ENCODE results near the gene DIABLO.
"Not testable (repeated sequence)": the region's sequence is repeated elsewhere in the genome, so short reads cannot be mapped to it uniquely, and the experiment has no call there.

DIABLO gene
- 41.4 to 51.4 (median 45.6) reads per million in 3 donors for total RNA-seq

GRCh38 chr12:122225683-122226365 is at the start of gene DIABLO:
Gene DIABLO (minus strand): TSS chr12:122226052. CDS start chr12:122226014, 38 bp downstream.
- Histone ChIP-seq H3K4me3 (ENCODE audit: insufficient read depth, low read depth, low read length, poor library complexity, severe bottlenecking) (peak within 1 kb of the TSS; percentile 100), H3K36me3 (ENCODE audit: control insufficient read depth, insufficient read depth, low read length) (peaks cover 30% of the 10 kb centered on the region), H3K27me3 (replicated peaks; ENCODE audit: control insufficient read depth, insufficient read depth, low read length, poor library complexity, severe bottlenecking) (no peaks in the 10 kb centered on the region), H3K4me1 (ENCODE audit: control insufficient read depth, insufficient read depth, low read length, poor library complexity, severe bottlenecking) (peaks cover 23% of the 10 kb centered on the region), H3K9me3 (ENCODE audit: control insufficient read depth, low read length) (no peaks in the 10 kb centered on the region), H3K27ac (ENCODE audit: insufficient read depth, low read length, poor library complexity, severe bottlenecking) (peak within 1 kb of the TSS; percentile 98)
- peak; percentile 100 for DNase-seq

- Histone ChIP-seq H3K27me3 (replicated peaks; ENCODE audit: control insufficient read depth, insufficient read depth, low read length, poor library complexity, severe bottlenecking) (no peaks in the 10 kb centered on the region), H3K9me3 (ENCODE audit: control insufficient read depth, low read length) (no peaks in the 10 kb centered on the region), H3K36me3 (ENCODE audit: control insufficient read depth, insufficient read depth, low read length) (peaks cover 24% of the 10 kb centered on the region), H3K4me3 (ENCODE audit: insufficient read depth, low read depth, low read length, poor library complexity, severe bottlenecking) (no peak overlapping the region), H3K4me1 (ENCODE audit: control insufficient read depth, insufficient read depth, low read length, poor library complexity, severe bottlenecking) (no peaks in the 10 kb centered on the region), H3K27ac (ENCODE audit: insufficient read depth, low read length, poor library complexity, severe bottlenecking) (no peak overlapping the region)
- DNase-seq: no peak
These were observed 49.6 kb upstream of the DIABLO start for GRCh38 chr12:122275459-122275858.

- H3K27me3 ChIP-seq (replicated peaks; ENCODE audit: control insufficient read depth, insufficient read depth, low read length, poor library complexity, severe bottlenecking): no peaks in the 10 kb centered on the region
- peak within 1 kb of the TSS; percentile 96 for H3K27ac ChIP-seq (ENCODE audit: insufficient read depth, low read length, poor library complexity, severe bottlenecking)
- DNase-seq: peak; percentile 86 to 91 (median 87)
These were observed 40.5 kb upstream of the DIABLO start, which contains the start of gene VPS33A for GRCh38 chr12:122266230-122266901. Gene VPS33A (minus strand): TSS chr12:122266494. CDS start chr12:122266408, 86 bp downstream.

GRCh38 chr12:122265886-122266229 is 40.0 kb upstream of the DIABLO start:
- H3K9me3 ChIP-seq (ENCODE audit: control insufficient read depth, low read length): no peaks in the 10 kb centered on the region
- peaks cover 6% of the 10 kb centered on the region for H3K4me1 ChIP-seq (ENCODE audit: control insufficient read depth, insufficient read depth, low read length, poor library complexity, severe bottlenecking)
- DNase-seq: no peak
- H3K4me3 ChIP-seq (ENCODE audit: insufficient read depth, low read depth, low read length, poor library complexity, severe bottlenecking): peak overlapping the region; percentile 81
- H3K27ac ChIP-seq (ENCODE audit: insufficient read depth, low read length, poor library complexity, severe bottlenecking): peak overlapping the region; percentile 96
- no peaks in the 10 kb centered on the region for H3K27me3 ChIP-seq (replicated peaks; ENCODE audit: control insufficient read depth, insufficient read depth, low read length, poor library complexity, severe bottlenecking)
- peaks cover 17% of the 10 kb centered on the region for H3K36me3 ChIP-seq (ENCODE audit: control insufficient read depth, insufficient read depth, low read length)

More at GRCh38 chr12:122266230-122266901, 40.5 kb upstream of the DIABLO start, which contains the start of gene VPS33A:
- peak within 1 kb of the TSS; percentile 81 for H3K4me3 ChIP-seq (ENCODE audit: insufficient read depth, low read depth, low read length, poor library complexity, severe bottlenecking)
- no peaks in the 10 kb centered on the region for H3K9me3 ChIP-seq (ENCODE audit: control insufficient read depth, low read length)
- peaks cover 12% of the 10 kb centered on the region for H3K36me3 ChIP-seq (ENCODE audit: control insufficient read depth, insufficient read depth, low read length)
- H3K4me1 ChIP-seq (ENCODE audit: control insufficient read depth, insufficient read depth, low read length, poor library complexity, severe bottlenecking): peaks cover 6% of the 10 kb centered on the region

- Histone ChIP-seq H3K9me3 (ENCODE audit: control insufficient read depth, low read length) (no peaks in the 10 kb centered on the region), H3K4me3 (ENCODE audit: insufficient read depth, low read depth, low read length, poor library complexity, severe bottlenecking) (peak overlapping the region; percentile 81), H3K27ac (ENCODE audit: insufficient read depth, low read length, poor library complexity, severe bottlenecking) (peak overlapping the region; percentile 96), H3K27me3 (replicated peaks; ENCODE audit: control insufficient read depth, insufficient read depth, low read length, poor library complexity, severe bottlenecking) (no peaks in the 10 kb centered on the region), H3K4me1 (ENCODE audit: control insufficient read depth, insufficient read depth, low read length, poor library complexity, severe bottlenecking) (peaks cover 6% of the 10 kb centered on the region), H3K36me3 (ENCODE audit: control insufficient read depth, insufficient read depth, low read length) (peaks cover 18% of the 10 kb centered on the region)
- DNase-seq: peak in 1 of 3 donors; percentile 4
These were observed 39.6 kb upstream of the DIABLO start for GRCh38 chr12:122265476-122265875.

- not testable (repeated sequence) for H3K4me1 ChIP-seq (ENCODE audit: control insufficient read depth, insufficient read depth, low read length, poor library complexity, severe bottlenecking); H3K27ac ChIP-seq (ENCODE audit: insufficient read depth, low read length, poor library complexity, severe bottlenecking); H3K9me3 ChIP-seq (ENCODE audit: control insufficient read depth, low read length); H3K27me3 ChIP-seq (replicated peaks; ENCODE audit: control insufficient read depth, insufficient read depth, low read length, poor library complexity, severe bottlenecking); DNase-seq; H3K4me3 ChIP-seq (ENCODE audit: insufficient read depth, low read depth, low read length, poor library complexity, severe bottlenecking)
- peaks cover 54% of the 10 kb centered on the region for H3K36me3 ChIP-seq (ENCODE audit: control insufficient read depth, insufficient read depth, low read length)
These were observed 34.9 kb upstream of the DIABLO start for GRCh38 chr12:122260735-122261134.

- H3K27me3 ChIP-seq (replicated peaks; ENCODE audit: control insufficient read depth, insufficient read depth, low read length, poor library complexity, severe bottlenecking); H3K27ac ChIP-seq (ENCODE audit: insufficient read depth, low read length, poor library complexity, severe bottlenecking); H3K9me3 ChIP-seq (ENCODE audit: control insufficient read depth, low read length); H3K4me1 ChIP-seq (ENCODE audit: control insufficient read depth, insufficient read depth, low read length, poor library complexity, severe bottlenecking); DNase-seq; H3K4me3 ChIP-seq (ENCODE audit: insufficient read depth, low read depth, low read length, poor library complexity, severe bottlenecking): not testable (repeated sequence)
- H3K36me3 ChIP-seq (ENCODE audit: control insufficient read depth, insufficient read depth, low read length): peaks cover 54% of the 10 kb centered on the region
These were observed 33.1 kb upstream of the DIABLO start for GRCh38 chr12:122258939-122259338.

- not testable (repeated sequence) for H3K4me3 ChIP-seq (ENCODE audit: insufficient read depth, low read depth, low read length, poor library complexity, severe bottlenecking); H3K4me1 ChIP-seq (ENCODE audit: control insufficient read depth, insufficient read depth, low read length, poor library complexity, severe bottlenecking); H3K27ac ChIP-seq (ENCODE audit: insufficient read depth, low read length, poor library complexity, severe bottlenecking); H3K27me3 ChIP-seq (replicated peaks; ENCODE audit: control insufficient read depth, insufficient read depth, low read length, poor library complexity, severe bottlenecking); H3K9me3 ChIP-seq (ENCODE audit: control insufficient read depth, low read length); DNase-seq
- peaks cover 49% of the 10 kb centered on the region for H3K36me3 ChIP-seq (ENCODE audit: control insufficient read depth, insufficient read depth, low read length)
These were observed 32.6 kb upstream of the DIABLO start for GRCh38 chr12:122258462-122258861.

GRCh38 chr12:122250536-122250935 is 24.7 kb upstream of the DIABLO start:
- Histone ChIP-seq H3K4me3 (ENCODE audit: insufficient read depth, low read depth, low read length, poor library complexity, severe bottlenecking) (no peak overlapping the region), H3K4me1 (ENCODE audit: control insufficient read depth, insufficient read depth, low read length, poor library complexity, severe bottlenecking) (peaks cover 5% of the 10 kb centered on the region), H3K27me3 (replicated peaks; ENCODE audit: control insufficient read depth, insufficient read depth, low read length, poor library complexity, severe bottlenecking) (no peaks in the 10 kb centered on the region), H3K27ac (ENCODE audit: insufficient read depth, low read length, poor library complexity, severe bottlenecking) (no peak overlapping the region), H3K36me3 (ENCODE audit: control insufficient read depth, insufficient read depth, low read length) (peaks cover 36% of the 10 kb centered on the region), H3K9me3 (ENCODE audit: control insufficient read depth, low read length) (no peaks in the 10 kb centered on the region)
- DNase-seq: no peak

- H3K4me3 ChIP-seq (ENCODE audit: insufficient read depth, low read depth, low read length, poor library complexity, severe bottlenecking): no peak overlapping the region
- H3K9me3 ChIP-seq (ENCODE audit: control insufficient read depth, low read length): no peaks in the 10 kb centered on the region
- H3K4me1 ChIP-seq (ENCODE audit: control insufficient read depth, insufficient read depth, low read length, poor library complexity, severe bottlenecking): peaks cover 6% of the 10 kb centered on the region
- DNase-seq: no peak
- H3K27me3 ChIP-seq (replicated peaks; ENCODE audit: control insufficient read depth, insufficient read depth, low read length, poor library complexity, severe bottlenecking): no peaks in the 10 kb centered on the region
- no peak overlapping the region for H3K27ac ChIP-seq (ENCODE audit: insufficient read depth, low read length, poor library complexity, severe bottlenecking)
- peaks cover 36% of the 10 kb centered on the region for H3K36me3 ChIP-seq (ENCODE audit: control insufficient read depth, insufficient read depth, low read length)
These were observed 24.2 kb upstream of the DIABLO start for GRCh38 chr12:122250047-122250446.

All from effector memory CD4-positive, alpha-beta T cell (primary cell).